Cardiac muscle cell (in vitro differentiated cells and primary cell): ENCODE results near the gene SRGAP1. TPM values are rescaled to one million over a fixed set of nuclear protein-coding genes. Genes with fewer than 3 reads are reported as not detected.

ENCODE experiments used
- DNase-seq, 2 donors: peaks; one replicate each; pipeline versions ENCODE4 v3.0.0 to v3.0.0-alpha.2; 2010 to 2017; ENCODE audit warnings: low read depth in 1 of 2, low spot score in 1 of 2
- H3K27ac ChIP-seq: fragments of 200-600 bp; sonication (generic); 2 replicates; pipeline ENCODE4 v1.5.1; 2016
- H3K27me3 ChIP-seq: fragments of 200-600 bp; sonication (generic); 2 replicates; pipeline ENCODE4 v1.6.0; 2016; ENCODE audit warnings: control low read depth
- H3K36me3 ChIP-seq: fragments of 200-600 bp; sonication (generic); 2 replicates; pipeline ENCODE4 v1.5.1; 2016; ENCODE audit warnings: control low read depth
- H3K4me1 ChIP-seq: fragments of 200-600 bp; sonication (generic); 2 replicates; pipeline ENCODE4 v1.8.1; 2017; ENCODE audit warnings: low read depth, mild to moderate bottlenecking, mixed run types
- H3K4me3 ChIP-seq: fragments of 200-600 bp; sonication (generic); 2 replicates; pipeline ENCODE4 v1.5.1; 2016; ENCODE audit warnings: mild to moderate bottlenecking
- H3K9me3 ChIP-seq: fragments of 200-600 bp; sonication (generic); 2 replicates; pipeline ENCODE4 v1.5.1; 2017; ENCODE audit warnings: low read depth, mild to moderate bottlenecking, control low read depth
- CTCF ChIP-seq: IDR thresholded peaks from 2 replicates; pipeline ENCODE4 v1.5.1; 2012; ENCODE audit warnings: low read depth, mild to moderate bottlenecking, low read length
- polyA plus RNA-seq: library from polyadenylated mRNA; unstranded; fragments of >200 nt; fragmentation: Nextera tagmentation; extraction: Ambion mirVana; gene quantifications from 2 replicates; pipeline ENCODE4 v1.2.1, GENCODE V29; 2016
- total RNA-seq: library from RNA; depleted of rRNA; stranded (reverse); fragments of >200 nt; gene quantifications from 2 replicates; pipeline ENCODE4 v1.2.3, GENCODE V29; 2016

The SRGAP1 gene
- total and polyA plus RNA-seq, 2 experiments from 2014 or later: 2.7 to 3.9 TPM

GRCh38 chr12:63893170-63893569, 48.7 kb downstream of the SRGAP1 start:
- Histone ChIP-seq H3K9me3 (no peaks in the 10 kb centered on the region), H3K4me1 (peaks cover 16% of the 10 kb centered on the region), H3K4me3 (no peak overlapping the region), H3K27ac (no peak overlapping the region), H3K36me3 (no peaks in the 10 kb centered on the region), H3K27me3 (no peaks in the 10 kb centered on the region)
- TF ChIP-seq CTCF: no peak
- DNase-seq: no peak

- no peaks in the 10 kb centered on the region for H3K9me3 ChIP-seq
- no peak overlapping the region for H3K4me3 ChIP-seq
- TF ChIP-seq CTCF: no peak
- no peaks in the 10 kb centered on the region for H3K36me3 ChIP-seq
- peaks cover 18% of the 10 kb centered on the region for H3K4me1 ChIP-seq
- no peak overlapping the region for H3K27ac ChIP-seq
- DNase-seq: peak in 1 of 2 donors; percentile 27
- no peaks in the 10 kb centered on the region for H3K27me3 ChIP-seq
Observed at GRCh38 chr12:63894132-63894531, 49.6 kb downstream of the SRGAP1 start.

- no peaks in the 10 kb centered on the region for H3K9me3 ChIP-seq
- H3K4me3 ChIP-seq: no peak overlapping the region
- no peaks in the 10 kb centered on the region for H3K36me3 ChIP-seq
- no peak overlapping the region for H3K27ac ChIP-seq
- TF ChIP-seq CTCF: no peak
- no peaks in the 10 kb centered on the region for H3K27me3 ChIP-seq
- DNase-seq: no peak
- H3K4me1 ChIP-seq: peaks cover 18% of the 10 kb centered on the region
Observed at GRCh38 chr12:63895841-63896240, 51.3 kb downstream of the SRGAP1 start.

- Histone ChIP-seq H3K27ac (no peak overlapping the region), H3K27me3 (no peaks in the 10 kb centered on the region), H3K4me3 (no peak overlapping the region)
Observed at GRCh38 chr12:63897931-63898330, 53.4 kb downstream of the SRGAP1 start.

GRCh38 chr12:63898764-63899337, 54.4 kb downstream of the SRGAP1 start:
- H3K4me1 ChIP-seq: peaks cover 10% of the 10 kb centered on the region
- no peaks in the 10 kb centered on the region for H3K27me3 ChIP-seq
- no peak overlapping the region for H3K4me3 ChIP-seq
- no peak for TF ChIP-seq CTCF
- DNase-seq: no peak
- H3K27ac ChIP-seq: no peak overlapping the region
- no peaks in the 10 kb centered on the region for H3K9me3 ChIP-seq
- H3K36me3 ChIP-seq: no peaks in the 10 kb centered on the region

More at GRCh38 chr12:63897931-63898330, 53.4 kb downstream of the SRGAP1 start:
- TF ChIP-seq CTCF: no peak
- Histone ChIP-seq H3K9me3 (no peaks in the 10 kb centered on the region), H3K36me3 (no peaks in the 10 kb centered on the region), H3K4me1 (peaks cover 11% of the 10 kb centered on the region)
- peak in 1 of 2 donors; percentile 87 for DNase-seq
